BLaER1 (cell line): Measurements from ENCODE around the gene IGFALS.

Experiments used
- H3K27ac ChIP-seq: shearing (Covaris generic); formaldehyde crosslinking; 2 replicates; pipeline ENCODE4 v1.8.1; 2022
- H3K27me3 ChIP-seq: shearing (Covaris generic); formaldehyde crosslinking; 2 replicates; pipeline ENCODE4 v1.8.1; 2022
- H3K36me3 ChIP-seq: shearing (Covaris generic); formaldehyde crosslinking; 2 replicates; pipeline ENCODE4 v1.8.1; 2022
- H3K4me1 ChIP-seq: shearing (Covaris generic); formaldehyde crosslinking; 2 replicates; pipeline ENCODE4 v1.8.1; 2022
- H3K4me2 ChIP-seq: shearing (Covaris generic); formaldehyde crosslinking; 2 replicates; pipeline ENCODE4 v1.8.1; 2022
- H3K4me3 ChIP-seq: shearing (Covaris generic); formaldehyde crosslinking; 2 replicates; pipeline ENCODE4 v1.8.1; 2022
- H3K9ac ChIP-seq: shearing (Covaris generic); formaldehyde crosslinking; 2 replicates; pipeline ENCODE4 v1.8.1; 2022
- H3K9me3 ChIP-seq: shearing (Covaris generic); formaldehyde crosslinking; 2 replicates; pipeline ENCODE4 v1.8.1; 2022
- H4K20me1 ChIP-seq: shearing (Covaris generic); formaldehyde crosslinking; 2 replicates; pipeline ENCODE4 v1.8.1; 2022
- Cebpa-rat ChIP-seq: shearing (Covaris generic); IDR thresholded peaks from 2 replicates; pipeline ENCODE4 v1.8.1; 2022

The IGFALS gene

GRCh38 chr16:1762196-1762878 lies 31.2 kb downstream of the IGFALS start:
- Histone ChIP-seq H3K9me3 (no peaks in the 10 kb centered on the region), H3K27me3 (no peaks in the 10 kb centered on the region), H3K4me2 (peak overlapping the region; percentile 95), H3K9ac (peak overlapping the region; percentile 73), H3K27ac (peak overlapping the region; percentile 87), H3K4me1 (peaks cover 54% of the 10 kb centered on the region), H4K20me1 (peaks cover 51% of the 10 kb centered on the region), H3K4me3 (peak overlapping the region; percentile 58), H3K36me3 (peaks cover 78% of the 10 kb centered on the region)
- TF ChIP-seq Cebpa-rat = no peak

DNA sequence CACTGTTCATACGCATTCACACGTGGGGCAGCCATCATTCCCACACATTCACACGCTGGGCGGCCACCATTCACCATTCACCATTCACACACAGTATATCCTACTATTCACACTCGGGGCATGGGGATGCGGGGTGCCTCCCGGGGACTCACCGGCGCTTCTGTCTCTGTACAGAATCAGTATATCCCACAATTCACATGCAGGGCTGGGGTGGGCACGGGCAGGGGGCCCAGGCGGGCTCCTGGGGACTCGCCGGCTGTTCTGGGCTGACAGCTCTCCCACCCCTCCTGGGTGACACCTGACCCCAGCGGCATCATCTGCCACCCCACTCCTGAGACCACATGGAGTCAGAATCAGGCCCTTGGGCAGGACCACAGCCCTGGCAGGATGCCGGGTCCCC lies 31.8 kb downstream of the IGFALS start:
- H3K9me3 ChIP-seq = no peaks in the 10 kb centered on the region
- H3K27me3 ChIP-seq = no peaks in the 10 kb centered on the region
- H3K27ac ChIP-seq = peak overlapping the region; percentile 87
- peaks cover 56% of the 10 kb centered on the region for H4K20me1 ChIP-seq
- TF ChIP-seq Cebpa-rat = no peak
- peak overlapping the region; percentile 73 for H3K9ac ChIP-seq
- H3K4me3 ChIP-seq = peak overlapping the region; percentile 58
- peak overlapping the region; percentile 95 for H3K4me2 ChIP-seq
- peaks cover 60% of the 10 kb centered on the region for H3K4me1 ChIP-seq
- peaks cover 77% of the 10 kb centered on the region for H3K36me3 ChIP-seq

GRCh38 chr16:1760911-1761310 lies 32.6 kb downstream of the IGFALS start:
- no peak for TF ChIP-seq Cebpa-rat
- Histone ChIP-seq H4K20me1 (peaks cover 62% of the 10 kb centered on the region), H3K4me1 (peaks cover 61% of the 10 kb centered on the region), H3K36me3 (peaks cover 77% of the 10 kb centered on the region), H3K27ac (peak overlapping the region; percentile 64), H3K27me3 (no peaks in the 10 kb centered on the region), H3K4me2 (peak overlapping the region; percentile 95), H3K4me3 (no peak overlapping the region), H3K9me3 (no peaks in the 10 kb centered on the region), H3K9ac (0 out of 2 replicates have a peak overlapping the region, but pooled peaks have one; percentile 29)

DNA sequence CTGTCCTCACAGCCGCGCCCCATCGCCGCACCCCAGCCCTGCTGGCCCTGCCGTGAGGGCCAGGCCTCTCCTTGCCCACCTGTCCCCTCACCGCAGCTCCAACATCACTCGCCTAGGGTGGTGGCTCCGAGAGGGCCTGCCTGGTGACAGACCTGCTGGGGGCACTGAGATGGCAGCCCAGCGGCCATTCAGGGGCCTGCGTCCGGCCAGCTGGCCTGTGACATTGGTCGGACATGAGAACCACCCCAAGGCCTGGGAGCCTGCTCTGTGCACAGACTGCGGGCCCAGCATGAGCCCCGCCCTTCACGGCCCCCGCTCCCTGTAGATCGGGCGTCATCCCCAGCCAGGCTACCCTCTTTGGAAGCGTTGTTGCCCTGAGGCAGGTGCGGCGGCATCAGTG lies 34.0 kb downstream of the IGFALS start:
- Histone ChIP-seq H3K9ac (no peak overlapping the region), H3K36me3 (peaks cover 75% of the 10 kb centered on the region), H3K4me1 (peaks cover 61% of the 10 kb centered on the region), H3K4me2 (no peak overlapping the region), H4K20me1 (peaks cover 63% of the 10 kb centered on the region), H3K27ac (no peak overlapping the region), H3K4me3 (no peak overlapping the region), H3K27me3 (no peaks in the 10 kb centered on the region), H3K9me3 (no peaks in the 10 kb centered on the region)
- no peak for TF ChIP-seq Cebpa-rat

GRCh38 chr16:1758923-1759322 lies 34.6 kb downstream of the IGFALS start:
- no peak overlapping the region for H3K4me3 ChIP-seq
- peaks cover 56% of the 10 kb centered on the region for H3K4me1 ChIP-seq
- H3K9ac ChIP-seq = 0 out of 2 replicates have a peak overlapping the region, but pooled peaks have one; percentile 10
- peaks cover 75% of the 10 kb centered on the region for H3K36me3 ChIP-seq
- no peaks in the 10 kb centered on the region for H3K9me3 ChIP-seq
- no peaks in the 10 kb centered on the region for H3K27me3 ChIP-seq
- peaks cover 63% of the 10 kb centered on the region for H4K20me1 ChIP-seq
- no peak for TF ChIP-seq Cebpa-rat
- H3K27ac ChIP-seq = no peak overlapping the region; the same call in 1 of the 2 replicates
- H3K4me2 ChIP-seq = no peak overlapping the region

GRCh38 chr16:1757714-1758461 lies 35.6 kb downstream of the IGFALS start:
- no peaks in the 10 kb centered on the region for H3K27me3 ChIP-seq

GRCh38 chr16:1754204-1754603 lies 39.3 kb downstream of the IGFALS start:
- H3K36me3 ChIP-seq = peaks cover 96% of the 10 kb centered on the region
- no peak for TF ChIP-seq Cebpa-rat

More at GRCh38 chr16:1757714-1758461, 35.6 kb downstream of the IGFALS start:
- H4K20me1 ChIP-seq = peaks cover 57% of the 10 kb centered on the region
- peak overlapping the region; percentile 41; the same call in 1 of the 2 replicates for H3K27ac ChIP-seq
- no peak for TF ChIP-seq Cebpa-rat
- peaks cover 46% of the 10 kb centered on the region for H3K4me1 ChIP-seq
- H3K9me3 ChIP-seq = no peaks in the 10 kb centered on the region
- peaks cover 79% of the 10 kb centered on the region for H3K36me3 ChIP-seq
- no peak overlapping the region for H3K4me3 ChIP-seq
- H3K4me2 ChIP-seq = 0 out of 2 replicates have a peak overlapping the region, but pooled peaks have one; percentile 9
- 0 out of 2 replicates have a peak overlapping the region, but pooled peaks have one; percentile 24 for H3K9ac ChIP-seq

GRCh38 chr16:1752853-1753252 lies 40.7 kb downstream of the IGFALS start:
- H3K36me3 ChIP-seq = peaks cover 96% of the 10 kb centered on the region
- peaks cover 47% of the 10 kb centered on the region for H4K20me1 ChIP-seq
- no peak overlapping the region for H3K4me3 ChIP-seq
- peaks cover 10% of the 10 kb centered on the region for H3K4me1 ChIP-seq
- no peak overlapping the region for H3K27ac ChIP-seq
- H3K4me2 ChIP-seq = no peak overlapping the region
- H3K9ac ChIP-seq = no peak overlapping the region
- no peak for TF ChIP-seq Cebpa-rat
- no peaks in the 10 kb centered on the region for H3K9me3 ChIP-seq
- H3K27me3 ChIP-seq = no peaks in the 10 kb centered on the region

More at GRCh38 chr16:1754204-1754603, 39.3 kb downstream of the IGFALS start:
- Histone ChIP-seq H3K4me2 (no peak overlapping the region), H4K20me1 (peaks cover 48% of the 10 kb centered on the region), H3K27ac (no peak overlapping the region), H3K4me1 (peaks cover 10% of the 10 kb centered on the region), H3K9me3 (no peaks in the 10 kb centered on the region), H3K27me3 (no peaks in the 10 kb centered on the region), H3K9ac (no peak overlapping the region), H3K4me3 (no peak overlapping the region)

DNA sequence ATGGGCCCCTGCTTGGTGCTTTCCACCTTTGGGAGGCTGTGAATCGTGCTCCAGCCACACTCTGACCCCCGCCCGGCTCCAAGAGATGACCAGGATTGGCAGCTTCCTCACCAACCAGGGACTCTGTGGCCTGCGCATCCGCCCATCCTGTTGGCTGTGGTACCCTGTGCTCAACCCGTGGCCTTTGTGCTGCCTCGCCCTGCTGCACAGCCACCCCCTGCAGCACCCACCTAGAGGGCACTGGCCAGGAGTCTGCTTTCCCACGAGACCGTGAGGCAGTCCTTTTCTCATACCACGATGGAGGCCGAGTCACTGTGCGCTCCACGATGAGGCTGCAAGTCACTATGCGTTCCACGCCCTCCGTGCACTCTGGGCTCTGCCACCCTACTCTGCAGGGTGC lies 41.6 kb downstream of the IGFALS start:
- Histone ChIP-seq H3K27ac (no peak overlapping the region), H3K4me2 (no peak overlapping the region), H3K9me3 (no peaks in the 10 kb centered on the region), H3K27me3 (no peaks in the 10 kb centered on the region), H3K9ac (no peak overlapping the region), H3K4me3 (no peak overlapping the region), H3K36me3 (peaks cover 96% of the 10 kb centered on the region), H4K20me1 (peaks cover 41% of the 10 kb centered on the region), H3K4me1 (peaks cover 3% of the 10 kb centered on the region)
- no peak for TF ChIP-seq Cebpa-rat
